ENCODE results near the gene PRPF6.

The PRPF6 gene

DNA sequence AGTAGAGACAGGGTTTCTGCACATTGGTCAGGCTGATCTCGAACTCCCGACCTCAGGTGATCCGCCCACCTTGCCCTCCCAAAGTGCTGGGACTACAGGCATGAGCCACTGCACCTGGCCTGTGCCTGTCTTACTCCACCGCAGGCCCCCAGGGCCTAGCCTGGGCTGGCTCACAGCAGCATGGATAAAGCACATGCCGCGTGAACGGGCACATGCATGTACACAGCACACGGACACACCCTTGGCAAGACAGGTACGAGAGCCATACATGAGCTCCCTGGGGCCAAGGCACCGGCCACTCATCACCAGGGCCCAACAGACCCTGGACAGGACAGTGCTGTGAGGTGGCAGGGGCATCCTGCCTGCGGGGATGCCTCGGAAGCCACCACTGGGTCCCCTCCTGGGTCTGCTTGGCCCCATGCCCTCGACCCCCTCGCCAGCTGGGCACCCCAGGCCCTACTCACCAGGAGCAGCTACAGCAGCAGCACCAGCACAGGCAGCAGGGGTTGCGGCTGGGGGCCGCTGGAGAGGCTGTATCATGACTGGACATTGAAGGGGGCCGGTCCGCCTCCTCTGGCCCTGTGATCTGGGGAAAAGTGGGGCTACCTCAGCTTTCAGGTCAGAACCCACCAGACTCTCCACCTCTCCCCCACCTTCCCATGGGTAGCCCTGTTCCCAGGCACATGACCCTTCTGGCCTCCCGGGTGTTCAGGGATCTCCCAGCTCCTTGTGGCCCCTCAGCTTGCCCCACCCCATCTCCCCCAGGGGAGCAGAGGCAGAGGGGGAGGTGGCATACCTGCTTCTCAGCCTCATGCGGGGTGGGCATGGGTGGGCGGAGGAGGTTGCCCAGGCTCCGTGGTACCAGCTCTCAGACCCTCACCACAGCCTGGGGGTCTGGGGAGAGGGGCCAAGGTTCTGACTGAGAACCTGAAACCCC is 95.4 kb downstream of the PRPF6 start:
- no peak for DNase-seq (ENCODE audit: low read depth in 2 of 2)

DNA sequence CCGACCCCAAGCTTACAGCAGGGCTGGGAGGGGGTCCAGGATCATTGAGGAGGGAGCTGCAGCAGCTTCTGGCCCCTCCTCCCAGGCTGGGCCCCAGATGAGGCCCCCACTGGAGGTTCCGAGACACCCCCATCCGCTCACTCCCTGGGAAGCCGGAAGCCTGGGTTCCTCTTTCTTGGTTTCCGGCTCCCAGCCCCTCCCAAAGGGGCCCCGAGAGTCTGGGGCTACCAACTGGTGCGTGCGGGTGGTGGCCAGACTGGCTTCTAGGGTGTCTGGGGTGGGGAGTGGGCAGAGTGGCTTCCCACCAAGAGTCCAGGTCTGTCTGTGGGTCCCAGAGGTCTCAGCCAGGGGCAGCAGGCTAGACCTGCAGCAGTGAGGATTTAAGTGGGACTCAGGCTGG is 96.2 kb downstream of the PRPF6 start:
- no peak for DNase-seq (ENCODE audit: low read depth in 2 of 2)

DNA sequence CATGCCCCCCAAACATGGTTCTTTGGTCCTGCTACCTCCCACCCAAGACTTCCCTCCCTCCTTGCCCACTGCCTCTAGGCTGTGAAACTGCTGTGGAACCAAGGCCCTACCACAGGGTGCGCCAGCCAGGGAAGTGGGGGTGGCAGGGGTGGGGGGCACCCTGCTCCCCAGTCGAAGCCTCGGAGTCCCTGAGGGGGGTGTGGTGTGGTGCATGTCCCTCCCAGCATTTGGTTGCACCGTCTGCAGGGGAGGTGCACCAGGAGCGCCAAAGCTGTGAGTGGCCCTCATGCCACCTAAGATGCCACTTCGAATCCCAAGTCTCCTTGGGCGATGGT is 96.6 kb downstream of the PRPF6 start:
- DNase-seq (ENCODE audit: low read depth in 2 of 2) = no peak

DNA sequence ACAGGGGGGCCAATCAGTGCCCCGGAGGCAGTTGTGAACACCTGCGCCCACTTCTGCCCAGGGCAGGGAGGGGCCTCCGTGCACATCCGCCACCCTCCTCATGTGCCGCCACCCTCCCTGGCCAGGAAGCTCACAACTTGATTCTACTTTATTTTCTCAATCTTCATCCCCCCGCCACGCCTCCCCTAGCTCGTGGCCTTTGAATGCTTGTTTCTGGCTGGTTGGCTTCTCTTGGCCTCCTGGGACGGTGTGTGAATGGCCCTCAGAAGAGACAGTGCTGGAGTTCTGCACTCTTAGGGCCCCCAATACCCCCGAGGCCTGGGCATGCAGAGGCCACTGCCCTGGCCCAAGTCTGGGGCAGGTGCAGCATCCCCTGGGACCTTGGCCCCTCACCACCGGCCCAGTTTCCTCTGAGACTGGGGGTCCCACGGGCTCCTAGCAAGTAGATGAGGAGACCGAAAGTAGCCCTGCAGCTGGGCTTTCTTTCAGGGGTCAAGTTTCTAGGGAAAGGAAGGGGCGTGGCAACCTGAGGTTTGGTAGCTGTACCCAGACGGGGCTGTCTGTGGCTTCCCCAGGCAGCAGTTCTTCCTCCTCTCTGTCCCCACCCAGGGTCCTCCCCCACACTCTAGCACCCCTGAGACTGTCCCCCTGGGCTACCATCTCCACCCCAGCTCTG is 97.1 kb downstream of the PRPF6 start:
- DNase-seq (ENCODE audit: low read depth in 2 of 2) = peak in 1 of 2 donors; percentile 42

DNA sequence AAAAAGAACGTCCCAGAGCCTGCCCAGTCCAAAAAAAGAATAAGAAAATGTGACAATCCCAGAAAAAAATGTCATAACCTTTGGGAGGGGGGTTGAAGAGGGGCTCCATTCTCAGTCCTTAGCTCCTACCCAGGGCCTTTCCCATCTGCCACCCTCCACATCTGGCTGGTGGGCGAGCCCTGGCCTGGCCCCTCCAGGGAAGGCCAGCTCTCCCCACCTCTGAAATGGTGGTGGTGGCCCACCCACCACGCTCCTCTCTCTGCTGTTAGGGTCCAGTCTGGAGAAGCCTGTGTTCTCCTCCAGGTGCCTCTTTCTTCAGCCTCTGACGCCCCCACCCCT is 98.0 kb downstream of the PRPF6 start:
- no peak for DNase-seq (ENCODE audit: low read depth in 2 of 2)

DNA sequence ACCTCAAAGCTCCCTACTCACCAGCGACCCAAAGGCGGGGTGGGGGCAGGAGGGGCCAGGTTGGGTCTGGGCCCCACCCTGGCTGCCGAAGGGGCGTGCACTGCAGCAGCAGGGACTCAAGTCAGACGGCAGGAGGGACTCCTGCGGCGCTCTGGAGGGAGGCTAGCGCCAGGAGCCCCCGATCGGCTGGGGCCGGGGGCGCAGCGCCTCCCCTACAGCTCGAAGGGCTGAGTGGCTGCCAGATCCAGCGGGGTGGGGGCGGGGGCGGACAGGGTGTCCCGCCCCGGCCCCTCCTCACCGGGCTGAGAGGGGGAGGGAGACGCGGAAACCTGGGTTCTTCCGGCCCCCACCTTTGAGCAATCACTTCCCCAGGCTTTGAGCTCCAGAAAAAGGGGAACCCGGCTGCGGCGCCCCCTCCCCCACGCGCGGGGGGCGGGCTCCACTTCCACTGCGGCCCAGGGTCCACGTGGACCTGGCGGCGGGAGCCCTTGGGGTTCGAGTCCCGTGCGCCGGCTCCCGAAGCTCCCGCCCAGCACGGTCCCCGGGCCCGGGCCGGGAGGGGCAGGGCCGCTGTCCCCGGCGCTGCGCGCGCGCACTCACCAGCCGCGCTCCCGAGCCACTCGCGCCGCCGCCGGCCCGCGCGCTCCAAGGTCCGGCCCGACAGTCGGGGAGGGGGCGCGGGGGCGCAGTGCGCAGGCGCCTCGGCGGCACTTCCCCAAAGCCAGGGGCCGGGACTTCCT is 98.5 kb downstream of the PRPF6 start, which contains the start of gene RGS19:
TSS of gene RGS19 (minus strand) at position 246 of the 740 bp plus-strand sequence. CDS start 2,632 bp downstream, outside the sequence.
- DNase-seq (ENCODE audit: low read depth in 2 of 2) = peak; percentile 57

DNA sequence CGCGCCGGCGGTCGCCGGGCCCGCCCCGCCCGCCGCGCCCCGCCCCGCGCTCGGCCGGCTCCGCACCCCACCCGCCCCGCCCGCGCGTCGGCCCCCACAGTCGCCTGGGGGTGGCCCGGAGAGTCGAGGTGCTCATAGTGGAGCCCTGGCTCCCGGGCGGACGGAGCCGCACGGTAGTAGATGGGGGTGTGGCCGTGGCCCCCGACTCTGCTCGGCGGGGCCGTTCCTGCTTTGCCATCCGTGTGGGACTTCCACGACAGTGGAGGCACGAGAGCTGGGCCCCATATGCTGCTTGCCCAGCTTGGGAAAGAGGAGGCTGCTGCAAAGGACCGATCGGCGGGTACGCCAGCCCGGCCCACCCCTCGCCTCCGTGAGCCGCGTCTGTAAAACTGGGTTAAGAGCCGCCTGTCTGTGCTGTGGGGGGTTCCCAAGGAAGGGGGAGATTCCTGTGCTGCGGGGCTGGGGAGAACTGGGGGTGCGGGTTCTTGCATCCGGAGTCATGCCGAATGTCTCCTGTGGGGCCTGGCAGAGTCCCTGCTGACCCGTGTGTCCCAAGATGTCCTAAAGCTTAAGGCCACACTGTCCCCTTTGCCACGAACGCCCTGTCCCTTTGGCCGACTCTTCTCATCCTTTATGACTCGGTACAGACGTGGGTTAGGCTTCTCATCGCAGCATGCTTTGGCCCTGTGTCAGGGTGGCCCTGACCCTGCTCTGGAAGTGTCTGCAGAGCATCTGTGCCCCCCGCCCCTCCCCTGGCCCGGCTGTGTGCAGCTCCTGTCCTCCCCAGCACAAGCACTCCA is 99.3 kb downstream of the PRPF6 start, which contains the start of gene OPRL1:
TSS of gene OPRL1 (plus strand) at position 70 of the 800 bp plus-strand sequence. CDS start 12,639 bp downstream, outside the sequence.
- no peak for DNase-seq (ENCODE audit: low read depth in 2 of 2)

DNA sequence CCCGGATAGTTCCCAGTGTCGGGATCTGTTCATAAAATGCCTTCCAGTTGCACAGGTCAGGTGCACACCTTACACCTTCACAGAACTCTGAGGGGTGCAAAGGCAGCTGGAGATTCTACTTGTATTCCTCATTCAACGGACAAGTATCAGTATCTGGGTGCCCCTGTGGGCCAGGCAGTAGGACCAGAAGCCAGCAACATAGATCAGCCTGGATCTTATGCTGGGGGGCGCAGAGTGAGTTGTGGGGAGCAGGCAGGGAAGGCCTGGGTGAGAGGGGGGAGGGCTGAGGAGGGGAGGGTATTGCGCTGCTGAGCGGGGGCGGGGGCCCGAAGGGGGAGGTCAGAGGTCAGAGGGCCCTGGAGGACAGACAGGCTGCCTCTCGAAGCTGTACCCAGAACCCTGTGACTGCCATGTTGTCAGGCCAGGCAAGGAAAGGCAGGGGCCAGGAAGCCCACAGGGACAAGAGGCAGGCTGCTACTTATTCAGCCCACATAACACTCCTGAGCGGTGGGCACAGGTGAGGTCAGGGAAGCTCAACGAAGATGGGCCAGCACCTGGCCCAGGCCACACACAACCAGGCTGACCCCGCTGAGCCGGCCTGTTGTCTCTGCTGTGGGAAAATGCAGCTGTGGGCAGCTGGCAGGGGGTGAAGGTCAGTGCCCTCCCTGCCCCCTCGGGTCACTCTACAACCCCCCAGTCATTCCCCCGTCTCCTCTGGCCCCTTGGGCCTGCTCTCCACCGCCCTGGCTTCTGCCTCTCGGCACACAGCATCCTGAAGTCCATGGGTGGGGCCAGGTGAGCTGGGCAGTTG is 100.1 kb downstream of the PRPF6 start:
- DNase-seq (ENCODE audit: low read depth in 2 of 2) = no peak

DNA sequence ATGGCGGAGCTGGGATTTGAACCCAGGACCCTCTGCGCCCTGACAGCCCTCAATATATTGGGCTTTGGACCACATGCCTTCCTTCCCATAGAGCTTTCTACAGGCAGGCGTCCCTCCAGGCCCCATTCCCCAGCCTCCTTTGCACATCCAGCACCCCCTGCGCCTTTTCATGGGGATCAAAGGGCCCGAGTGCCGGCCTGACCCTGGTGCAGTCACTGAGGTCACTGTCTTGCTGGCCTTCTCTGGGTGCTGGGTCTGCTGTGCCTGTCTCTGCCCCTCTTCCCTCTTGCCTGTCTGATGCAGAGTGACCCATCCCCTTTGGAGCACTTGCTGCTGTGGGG is 100.7 kb downstream of the PRPF6 start:
- no peak for DNase-seq (ENCODE audit: low read depth in 2 of 2)

DNA sequence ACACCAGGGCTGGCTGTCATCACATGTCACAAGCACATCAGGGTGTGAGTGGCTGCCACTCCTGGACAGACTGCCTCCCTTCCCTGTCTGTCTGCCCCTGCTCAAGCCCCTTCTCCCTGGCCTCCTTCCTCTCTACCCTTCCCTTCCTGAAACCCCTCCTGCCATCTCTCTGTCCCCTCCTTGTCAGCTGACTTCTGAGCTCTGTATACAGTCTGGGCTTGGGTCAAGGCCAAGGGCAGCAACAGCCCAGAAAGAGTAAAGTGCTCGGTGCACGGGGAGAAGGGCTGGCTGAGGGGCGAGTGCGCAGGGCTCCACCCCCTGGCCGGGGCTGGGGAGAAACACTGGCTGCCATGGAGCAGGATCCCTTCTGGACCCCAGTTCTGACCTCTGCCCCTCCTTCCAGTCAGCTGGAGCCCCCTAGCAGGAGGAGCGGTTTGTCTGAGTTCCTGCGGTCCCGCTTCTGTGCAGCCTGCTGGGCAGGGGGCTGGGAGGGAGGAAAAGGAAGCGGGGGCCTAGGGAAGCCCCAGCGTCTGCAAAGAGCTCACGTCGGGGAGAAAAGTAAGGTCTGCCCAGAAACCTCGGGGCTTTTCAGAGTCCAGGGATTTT is 101.3 kb downstream of the PRPF6 start:
- no peak for DNase-seq (ENCODE audit: low read depth in 2 of 2)
